CD14-positive monocyte (primary cell): ENCODE data around the gene EGFLAM. TPM values are rescaled to one million over a fixed set of nuclear protein-coding genes. Genes with fewer than 3 reads are reported as not detected.
A peak's percentile ranks its signal among the peaks of the same experiment; 100 is the strongest.

Source experiments
- DNase-seq, 3 donors: peaks; one replicate each; pipeline ENCODE4 v3.0.0-alpha.2; 2011 to 2022
- H2AFZ ChIP-seq: 2 replicates; pipeline ENCODE4 v1.6.0; 2012; ENCODE audit warnings: mild to moderate bottlenecking, low read depth, low read length, inconsistent platforms; ENCODE audit not compliant: insufficient read depth, poor library complexity, severe bottlenecking
- H3K27ac ChIP-seq, 2 donors: 1 replicate in 1 of 2; 2 replicates in 1 of 2; pipeline ENCODE4 v1.5.1; 2012 to 2013; ENCODE audit warnings: low read length in 2 of 2, control low read depth in 1 of 2, inconsistent platforms in 1 of 2, low read depth in 1 of 2, mild to moderate bottlenecking in 1 of 2
- H3K27me3 ChIP-seq, 2 donors: one replicate each; pipeline versions ENCODE4 v1.6.0 to v1.6.1; 2011 to 2013; ENCODE audit warnings: low read length in 2 of 2; ENCODE audit not compliant: control insufficient read depth in 2 of 2, insufficient read depth in 2 of 2
- H3K36me3 ChIP-seq, 2 donors: replicated peaks in 1 of 2; 1 replicate in 1 of 2; 2 replicates in 1 of 2; pipeline versions ENCODE4 v1.5.1 to v1.6.1; 2012 to 2013; ENCODE audit warnings: low read length in 2 of 2, control low read depth in 1 of 2, inconsistent platforms in 1 of 2, mild to moderate bottlenecking in 1 of 2; ENCODE audit not compliant: insufficient read depth in 2 of 2, control insufficient read depth in 1 of 2
- H3K4me1 ChIP-seq, 2 donors: 1 replicate in 1 of 2; 2 replicates in 1 of 2; pipeline versions ENCODE4 v1.5.1 to v1.6.1; 2012 to 2013; ENCODE audit warnings: low read length in 2 of 2, control low read depth in 1 of 2, inconsistent platforms in 1 of 2, mild to moderate bottlenecking in 1 of 2, moderate library complexity in 1 of 2; ENCODE audit not compliant: insufficient read depth in 2 of 2, control insufficient read depth in 1 of 2
- H3K4me2 ChIP-seq: replicated peaks from 2 replicates; pipeline ENCODE3; 2012; ENCODE audit warnings: low read length, moderate library complexity, mild to moderate bottlenecking; ENCODE audit not compliant: poor library complexity, severe bottlenecking; ENCODE audit errors: extremely low read depth
- H3K4me3 ChIP-seq, 3 experiments: fragments of 200-600 bp in 1 of 3; sonication (generic) in 1 of 3; replicated peaks in 1 of 3; 1 replicate in 2 of 3; 2 replicates in 1 of 3; pipeline ENCODE4 v1.5.1; 2011 to 2013; ENCODE audit warnings: low read length in 3 of 3, mild to moderate bottlenecking in 3 of 3, control low read depth in 2 of 3, low read depth in 2 of 3, inconsistent platforms in 1 of 3, moderate library complexity in 1 of 3
- H3K79me2 ChIP-seq: 2 replicates; pipeline ENCODE4 v1.6.0; 2012; ENCODE audit warnings: mild to moderate bottlenecking, control low read depth, inconsistent platforms, low read length, moderate library complexity; ENCODE audit not compliant: insufficient read depth
- H3K9ac ChIP-seq: 2 replicates; pipeline ENCODE4 v1.6.0; 2017; ENCODE audit warnings: low read length, mild to moderate bottlenecking; ENCODE audit not compliant: insufficient read depth, poor library complexity, severe bottlenecking
- H3K9me3 ChIP-seq, 2 donors: replicated peaks in 1 of 2; 1 replicate in 1 of 2; 2 replicates in 1 of 2; pipeline versions ENCODE4 v1.5.1 to v1.6.1; 2012 to 2013; ENCODE audit warnings: low read length in 2 of 2, control low read depth in 1 of 2; ENCODE audit not compliant: control insufficient read depth in 1 of 2, insufficient read depth in 1 of 2
- H4K20me1 ChIP-seq: 2 replicates; pipeline ENCODE4 v1.6.0; 2012; ENCODE audit warnings: mild to moderate bottlenecking, low read length, control low read depth, moderate library complexity; ENCODE audit not compliant: insufficient read depth
- H3K27ac Mint-ChIP-seq, 7 donors: one replicate each; pipeline ENCODE4 v1.8.0; 2020; ENCODE audit warnings: mild to moderate bottlenecking in 7 of 7, mixed read lengths in 7 of 7, moderate library complexity in 6 of 7, inconsistent platforms in 2 of 7
- H3K27me3 Mint-ChIP-seq, 3 donors: one replicate each; pipeline ENCODE4 v1.8.0; 2021 to 2022; ENCODE audit warnings: low read depth in 3 of 3, mild to moderate bottlenecking in 3 of 3, mixed read lengths in 3 of 3, moderate library complexity in 3 of 3, inconsistent platforms in 1 of 3
- H3K36me3 Mint-ChIP-seq, 2 donors: one replicate each; pipeline ENCODE4 v1.8.0; 2020; ENCODE audit warnings: mixed read lengths in 2 of 2, inconsistent platforms in 1 of 2, mild to moderate bottlenecking in 1 of 2
- H3K4me1 Mint-ChIP-seq: one replicate; pipeline ENCODE4 v1.8.0; 2020; ENCODE audit warnings: mild to moderate bottlenecking, mixed read lengths
- H3K4me3 Mint-ChIP-seq, 2 donors: one replicate each; pipeline ENCODE4 v1.8.0; 2020; ENCODE audit warnings: mild to moderate bottlenecking in 2 of 2, mixed read lengths in 2 of 2, moderate library complexity in 1 of 2
- H3K9me3 Mint-ChIP-seq, 7 donors: one replicate each; pipeline ENCODE4 v1.8.0; 2020 to 2022; ENCODE audit warnings: mixed read lengths in 7 of 7, mild to moderate bottlenecking in 6 of 7, moderate library complexity in 6 of 7, inconsistent platforms in 2 of 7
- CTCF ChIP-seq: fragments of 200-600 bp; IDR thresholded peaks from one replicate; pipeline ENCODE4 v1.8.0; 2022; ENCODE audit warnings: antibody characterized with exemption, mild to moderate bottlenecking
- WGBS: methylation state at CpG from one replicate; pipeline ENCODE4 v1.1.5; 2013; ENCODE audit warnings: missing lambda C conversion rate; ENCODE audit not compliant: insufficient coverage; 5-methylcytosine and 5-hydroxymethylcytosine counted together
- intact Hi-C, 2 donors: fragments of 100-400 bp; cut with micrococcal nuclease; formaldehyde crosslinking; loops; one replicate each; pipeline versions ENCODE4 v1.15.0 to v1.15.1; 2023
- polyA plus RNA-seq, 3 donors: library from polyadenylated mRNA; depleted of rRNA in 1 of 3; unstranded in 2 of 3; stranded (reverse) in 1 of 3; fragments of 300-500 nt in 2 of 3; fragments of >200 nt in 1 of 3; fragmentation: Illumina TruSeq in 2 of 3; gene quantifications; 1 replicate in 2 of 3; 2 replicates in 1 of 3; pipeline ENCODE4 v1.2.3, GENCODE V29; 2012 to 2021

Gene EGFLAM
- polyA plus RNA-seq, 3 donors, result not detected

DNA sequence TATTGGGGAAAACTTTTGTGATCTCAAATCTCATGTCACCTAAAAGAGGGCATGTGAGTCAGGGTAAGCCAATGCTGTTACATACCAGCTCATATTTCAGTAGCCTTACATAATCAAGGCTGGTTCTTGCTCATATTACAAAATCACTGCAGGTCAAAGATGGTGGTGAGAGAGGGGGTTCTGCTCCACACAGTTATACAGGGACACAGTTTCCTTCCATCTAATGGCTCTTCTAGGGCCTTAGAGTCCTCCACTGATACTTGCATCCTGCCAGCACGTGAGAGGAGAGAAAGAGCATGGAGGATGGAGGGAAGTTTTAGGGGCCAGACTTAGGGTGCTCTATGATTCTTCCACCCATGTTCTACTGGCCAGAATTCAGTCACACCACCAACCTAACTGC lies 168.1 kb downstream of the EGFLAM start:
- Mint-ChIP-seq H3K9me3 (peaks cover 0 to 2% (median 0%) of the 10 kb centered on the region in 7 donors), H3K27me3 (peaks cover 63 to 83% (median 73%) of the 10 kb centered on the region in 3 donors), H3K36me3 (no peaks in the 10 kb centered on the region), H3K27ac (no peak overlapping the region), H3K4me3 (peak overlapping the region in 1 of 2 donors; percentile 42), H3K4me1 (no peaks in the 10 kb centered on the region)
- no peak for TF ChIP-seq CTCF
- Histone ChIP-seq H3K27me3 (peaks cover 59 to 78% of the 10 kb centered on the region in 2 donors), H3K27ac (no peak overlapping the region), H3K36me3 (no peaks in the 10 kb centered on the region), H3K9me3 (no peaks in the 10 kb centered on the region), H2AFZ (no peak overlapping the region), H3K4me1 (no peaks in the 10 kb centered on the region), H3K79me2 (no peaks in the 10 kb centered on the region), H3K4me3 (no peak overlapping the region), H4K20me1 (no peaks in the 10 kb centered on the region), H3K9ac (no peak overlapping the region), H3K4me2 (no peak overlapping the region)
- no peak for DNase-seq
- no CpG with 5 or more reads among the region's 1 CpG for WGBS
- intact Hi-C loops, result no loop called here

GRCh38 chr5:38426986-38427950 lies 168.9 kb downstream of the EGFLAM start:
- no peak for TF ChIP-seq CTCF
- Histone ChIP-seq H2AFZ (no peak overlapping the region), H3K4me1 (no peaks in the 10 kb centered on the region), H4K20me1 (no peaks in the 10 kb centered on the region), H3K27ac (no peak overlapping the region), H3K4me3 (no peak overlapping the region), H3K36me3 (no peaks in the 10 kb centered on the region), H3K27me3 (peaks cover 61 to 79% of the 10 kb centered on the region in 2 donors), H3K9me3 (no peaks in the 10 kb centered on the region), H3K9ac (no peak overlapping the region), H3K4me2 (no peak overlapping the region), H3K79me2 (no peaks in the 10 kb centered on the region)
- WGBS, result 92% methylated on average over 6 of the region's 9 CpGs
- intact Hi-C loops, result no loop called here
- H3K27ac Mint-ChIP-seq, result no peak overlapping the region
- H3K9me3 Mint-ChIP-seq, result peaks cover 0 to 2% (median 0%) of the 10 kb centered on the region in 7 donors
- no peaks in the 10 kb centered on the region for H3K4me1 Mint-ChIP-seq
- no peak for DNase-seq
- H3K27me3 Mint-ChIP-seq, result peaks cover 68 to 85% (median 74%) of the 10 kb centered on the region in 3 donors
- H3K4me3 Mint-ChIP-seq, result peak overlapping the region in 1 of 2 donors; percentile 47
- no peaks in the 10 kb centered on the region for H3K36me3 Mint-ChIP-seq
